IPS DF 4.7 (cell line): ENCODE results near the gene NPIPB2.
"Not testable (repeated sequence)": the region's sequence is repeated elsewhere in the genome, so short reads cannot be mapped to it uniquely, and the experiment has no call there.

Source experiments
- DNase-seq: peaks from one replicate; pipeline ENCODE4 v3.0.0-alpha.2; 2013; ENCODE audit warnings: low spot score; ENCODE audit errors: extremely low read depth

Gene NPIPB2

GRCh38 chr16:11941945-11942344, at the start of gene NPIPB2:
Gene NPIPB2 (minus strand): TSS chr16:11942045. CDS start chr16:11942045, 0 bp downstream.
- DNase-seq, result not testable (repeated sequence)

DNA sequence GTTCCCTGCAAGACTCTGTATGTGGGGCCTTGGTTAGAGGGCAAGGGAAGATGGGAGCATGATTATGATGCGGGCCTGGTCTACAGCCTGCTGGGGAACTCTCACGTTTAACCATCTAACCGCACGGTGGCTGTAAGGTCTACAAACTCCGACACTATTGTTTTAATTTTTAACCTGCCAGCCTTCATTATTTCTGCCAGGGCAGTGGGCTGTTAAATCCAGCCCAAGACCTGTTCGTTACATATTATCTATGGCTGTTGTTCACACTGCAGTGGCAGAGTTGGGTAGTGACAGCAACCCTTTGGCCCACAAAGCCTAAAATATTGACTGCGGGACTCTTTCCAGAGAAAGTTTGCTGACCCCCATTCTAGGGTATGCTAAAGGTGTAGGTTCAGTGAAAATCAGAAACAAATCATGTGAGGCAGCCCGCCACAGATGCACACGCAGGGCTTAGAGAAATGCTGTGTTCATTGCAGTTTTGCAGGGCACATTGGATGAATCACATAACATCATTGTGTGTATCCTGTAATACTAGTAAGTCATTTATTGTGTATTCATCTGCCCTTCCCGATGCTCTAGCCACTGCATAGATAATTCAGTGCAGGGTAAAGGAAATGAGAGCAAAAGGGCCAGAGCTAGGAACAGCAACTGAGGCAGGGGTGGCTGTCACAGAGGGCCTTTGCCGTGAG, 49.0 kb upstream of the NPIPB2 start:
- DNase-seq, result no peak

GRCh38 chr16:11988258-11988978, 46.6 kb upstream of the NPIPB2 start:
- DNase-seq, result no peak

DNA sequence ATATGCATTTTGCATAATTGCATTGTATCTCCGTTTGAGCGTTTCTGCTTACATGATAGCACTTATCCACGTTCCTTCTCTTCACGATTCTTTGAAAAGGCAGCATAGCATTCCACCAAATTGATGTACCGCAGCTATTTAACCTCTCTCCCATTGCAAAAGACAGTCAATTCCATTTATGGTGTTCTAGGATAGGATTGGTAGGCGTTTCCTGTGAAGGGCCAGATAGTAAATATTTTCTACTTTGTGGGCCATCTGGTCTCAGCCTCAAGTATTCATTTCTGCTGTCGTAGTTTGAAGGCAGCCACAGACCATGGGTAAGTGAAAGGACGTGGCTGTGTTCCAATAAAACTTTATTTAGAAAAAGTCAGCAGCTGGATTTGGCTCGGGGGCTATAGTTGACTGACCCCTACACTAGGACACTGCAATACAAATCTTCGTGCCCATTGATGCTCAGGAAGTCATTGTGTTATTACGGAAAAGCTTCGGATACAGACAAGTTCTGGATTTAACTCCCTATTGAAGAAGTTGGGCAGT, 44.7 kb upstream of the NPIPB2 start:
- DNase-seq, result no peak

DNA sequence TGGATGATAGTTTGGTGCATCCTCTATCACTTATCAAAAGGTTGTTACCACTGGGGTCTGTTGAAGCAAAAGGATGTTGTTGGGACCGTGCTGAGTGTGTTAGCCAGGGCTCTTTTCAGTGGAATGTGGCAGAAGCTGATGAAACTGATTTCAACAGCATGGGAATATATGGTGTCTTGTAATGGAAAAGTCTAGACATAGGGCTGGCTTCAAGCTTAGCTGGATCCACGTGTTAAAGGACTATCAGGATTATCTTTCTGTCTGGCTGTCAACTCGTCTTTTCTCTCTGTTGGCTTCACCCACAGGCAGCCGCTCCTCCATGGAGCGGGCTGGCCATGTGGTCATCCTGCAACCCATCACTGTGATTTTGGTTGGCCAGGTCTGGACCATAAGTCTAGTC, 43.4 kb upstream of the NPIPB2 start:
- no peak for DNase-seq

- DNase-seq, result no peak
Observed at GRCh38 chr16:11980136-11980844, 38.4 kb upstream of the NPIPB2 start.

DNA sequence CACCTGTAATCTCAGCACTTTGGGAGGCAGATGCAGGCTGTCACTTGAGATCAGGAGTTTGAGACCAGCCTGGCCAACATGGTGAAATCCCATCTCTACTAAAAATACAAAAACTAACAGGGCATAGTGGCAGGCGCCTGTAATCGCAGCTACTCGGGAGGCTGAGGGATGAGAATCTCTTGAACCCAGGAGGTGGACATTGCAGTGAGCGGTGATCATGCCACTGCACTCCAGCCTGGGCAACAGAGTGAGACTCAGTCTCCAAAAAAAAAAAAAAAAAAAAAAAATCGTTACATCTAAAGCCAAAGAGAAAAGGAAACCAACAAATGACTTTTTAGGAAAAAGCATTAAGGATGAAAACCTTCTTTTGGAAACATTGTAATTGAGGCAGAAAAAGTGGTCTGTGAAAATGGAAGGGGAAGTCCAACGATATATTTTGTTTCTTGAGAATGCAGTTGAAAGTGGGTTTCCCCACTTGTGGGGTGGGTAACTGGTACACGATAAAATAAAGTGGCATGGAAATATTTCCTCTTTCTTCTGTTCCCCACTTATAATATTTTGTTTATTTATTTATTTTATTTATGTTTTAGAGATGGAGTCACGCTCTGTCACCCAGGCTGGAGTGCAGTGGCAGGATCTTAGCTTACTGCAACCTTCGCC, 37.3 kb upstream of the NPIPB2 start:
- DNase-seq, result no peak

DNA sequence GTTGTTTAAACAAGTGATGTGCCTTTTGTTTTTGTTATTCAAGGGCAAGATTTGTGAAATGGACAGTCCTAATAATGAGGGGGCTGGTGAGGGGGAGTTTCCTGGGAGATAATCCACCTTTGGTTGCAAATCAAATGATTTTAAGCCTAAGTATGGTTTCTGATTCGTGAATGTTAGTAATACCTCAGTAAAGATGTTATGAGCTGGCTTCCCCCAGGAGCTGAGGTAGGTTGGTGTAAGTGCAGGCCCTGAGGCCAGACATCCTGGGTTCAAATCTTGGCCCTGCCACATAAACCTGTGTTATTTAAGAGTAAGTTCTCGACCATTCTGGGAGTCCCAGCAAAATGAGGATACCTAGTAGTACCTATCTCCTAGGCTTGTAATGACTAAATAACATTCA, 36.2 kb upstream of the NPIPB2 start:
- no peak for DNase-seq

- DNase-seq, result no peak
Observed at GRCh38 chr16:11977376-11978041, 35.7 kb upstream of the NPIPB2 start.

DNA sequence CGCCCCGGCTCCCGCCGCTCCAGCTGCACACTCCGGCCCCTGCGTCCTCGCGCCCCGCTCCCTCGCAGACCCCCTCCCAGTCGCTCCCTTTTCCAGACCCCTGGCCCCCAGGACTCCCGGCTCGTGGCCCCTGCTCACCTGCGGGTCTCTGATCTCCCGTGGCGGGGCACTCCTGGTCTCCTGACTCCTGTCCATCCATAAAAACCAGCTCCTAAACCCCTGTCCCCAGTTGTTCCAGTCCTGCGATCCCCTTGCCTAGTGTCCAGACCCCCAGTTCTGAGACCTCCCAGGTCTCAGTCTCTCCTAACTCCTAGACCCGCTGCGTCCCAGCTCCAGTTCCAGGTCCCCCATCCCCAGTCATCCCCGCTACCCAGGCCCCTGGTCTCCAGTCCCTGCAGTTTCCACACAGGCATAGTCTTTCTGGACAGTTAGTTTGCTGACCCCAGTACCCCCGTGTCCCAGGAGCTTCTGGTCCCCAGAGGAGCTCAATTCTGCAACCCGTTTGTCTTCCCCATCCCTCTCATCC, 35.1 kb upstream of the NPIPB2 start:
- DNase-seq, result no peak

- no peak for DNase-seq
Observed at GRCh38 chr16:11973070-11973469, 31.2 kb upstream of the NPIPB2 start.

- DNase-seq, result no peak
Observed at GRCh38 chr16:11972128-11972527, 30.3 kb upstream of the NPIPB2 start.

- DNase-seq, result not testable (repeated sequence)
Observed at GRCh38 chr16:11970292-11970691, 28.4 kb upstream of the NPIPB2 start.

DNA sequence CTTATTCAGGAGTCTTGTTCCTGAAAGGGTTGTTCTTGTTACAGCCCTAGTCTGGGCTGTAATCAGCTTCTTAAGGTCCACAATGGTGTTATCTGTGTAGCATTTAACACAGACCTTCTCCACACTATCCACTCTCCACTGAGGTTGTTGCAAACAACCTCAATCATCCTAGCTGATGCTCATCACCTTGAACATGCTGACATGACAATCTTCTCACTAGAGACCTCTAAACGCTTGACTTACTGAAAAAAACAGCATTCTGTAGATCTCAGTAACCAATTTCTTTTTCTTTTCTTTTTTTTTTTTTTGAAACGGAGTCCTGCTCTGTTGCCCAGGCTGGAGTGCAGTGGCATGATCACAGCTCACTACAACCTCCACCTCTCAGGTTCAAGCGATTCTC, 26.7 kb upstream of the NPIPB2 start:
- no peak for DNase-seq

DNA sequence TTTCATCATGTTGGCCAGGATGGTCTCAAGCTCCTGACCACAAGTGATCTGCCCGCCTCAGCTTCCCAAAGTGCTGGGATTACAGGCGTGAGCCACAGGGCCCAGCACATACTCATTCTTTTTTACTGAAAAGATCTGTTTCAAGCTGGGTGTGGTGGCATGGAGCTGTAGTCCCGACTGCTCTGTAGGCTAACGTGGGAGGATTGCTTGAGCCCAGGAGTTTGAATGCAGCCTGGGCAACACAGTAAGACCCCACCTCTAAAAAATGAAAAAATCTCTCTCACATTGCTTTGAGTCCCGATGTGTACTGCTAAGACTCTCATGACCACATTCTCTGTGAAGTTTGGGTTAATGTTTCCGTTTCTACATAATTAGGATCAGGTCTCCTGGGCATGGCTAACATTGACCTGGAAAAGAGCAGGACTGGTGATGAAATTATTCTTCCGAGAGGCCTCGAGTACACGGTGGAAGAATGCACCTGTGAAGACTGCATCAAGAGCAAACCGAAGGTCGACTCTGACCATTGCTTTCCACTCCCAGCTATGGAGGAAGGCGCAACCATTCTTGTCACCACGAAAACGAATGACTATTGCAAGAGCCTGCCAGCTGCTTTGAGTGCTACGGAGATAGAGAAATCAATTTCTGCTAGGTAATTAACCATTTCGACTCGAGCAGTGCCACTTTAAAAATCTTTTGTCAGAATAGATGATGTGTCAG, 25.5 kb upstream of the NPIPB2 start:
- DNase-seq, result no peak

DNA sequence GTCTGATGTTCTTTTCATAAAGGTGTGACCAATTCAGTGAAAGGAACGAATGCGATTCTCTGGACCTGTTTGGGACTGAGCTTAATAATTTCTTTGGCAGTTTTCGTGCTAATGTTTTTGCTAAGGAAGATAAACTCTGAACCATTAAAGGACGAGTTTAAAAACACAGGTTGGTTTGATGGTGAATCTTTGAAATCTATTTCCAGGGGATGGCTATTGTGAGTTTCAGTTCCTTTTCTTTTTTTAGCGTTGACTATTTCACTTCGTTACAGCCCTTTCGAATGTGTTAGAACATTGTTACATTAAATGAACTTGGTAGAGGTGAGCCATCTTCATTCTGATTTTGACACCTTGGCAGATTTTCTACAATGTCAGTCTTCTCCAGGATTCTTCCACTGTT, 24.3 kb upstream of the NPIPB2 start:
- DNase-seq, result no peak

DNA sequence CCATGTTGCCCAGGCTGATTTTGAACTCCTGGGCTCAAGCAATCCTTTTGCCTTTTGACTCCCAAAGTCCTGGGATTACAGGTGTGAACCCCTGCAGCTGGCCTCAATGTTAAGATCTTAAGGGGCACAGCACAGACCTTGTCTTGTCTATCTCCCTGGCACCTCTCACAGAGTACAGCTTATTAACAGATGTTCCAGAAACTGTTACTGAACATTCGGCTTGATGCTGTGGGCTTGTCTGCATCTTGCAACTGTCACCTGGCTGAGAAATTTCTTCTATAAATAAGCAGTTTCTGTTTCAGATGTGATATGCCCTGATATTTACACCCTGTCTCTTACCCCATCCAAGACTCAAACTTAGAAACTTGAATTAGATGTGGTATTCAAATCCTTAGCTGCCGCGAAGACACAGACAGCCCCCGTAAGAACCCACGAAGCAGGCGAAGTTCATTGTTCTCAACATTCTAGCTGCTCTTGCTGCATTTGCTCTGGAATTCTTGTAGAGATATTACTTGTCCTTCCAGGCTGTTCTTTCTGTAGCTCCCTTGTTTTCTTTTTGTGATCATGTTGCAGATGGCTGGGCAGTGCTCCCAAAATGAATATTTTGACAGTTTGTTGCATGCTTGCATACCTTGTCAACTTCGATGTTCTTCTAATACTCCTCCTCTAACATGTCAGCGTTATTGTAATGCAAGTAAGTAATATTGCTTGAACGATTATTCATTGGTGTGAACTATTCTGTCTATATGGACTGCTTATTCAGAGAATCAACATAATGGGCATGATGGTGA, 23.1 kb upstream of the NPIPB2 start, which contains the start of gene TNFRSF17:
Gene TNFRSF17, plus strand, starts transcription at position 450 of the 791 bp plus-strand sequence. Its CDS starts 115 bp downstream, at position 565.
- DNase-seq, result no peak

GRCh38 chr16:11963706-11964105, 21.9 kb upstream of the NPIPB2 start:
- DNase-seq, result no peak

GRCh38 chr16:11962978-11963377, 21.1 kb upstream of the NPIPB2 start:
- not testable (repeated sequence) for DNase-seq
